ENCODE measurements around the gene FRMD4B. TPM values are rescaled to one million over a fixed set of nuclear protein-coding genes. Genes with fewer than 3 reads are reported as not detected.

Gene FRMD4B
- total RNA-seq, 1 donor from 2014 or later: not detected

GRCh38 chr3:69313251-69313650, 72.6 kb downstream of the FRMD4B start:
- intact Hi-C loops (cut with micrococcal nuclease): no loop called here
- Mint-ChIP-seq H3K4me3 (no peak overlapping the region), H3K27me3 (no peaks in the 10 kb centered on the region), H3K4me1 (no peaks in the 10 kb centered on the region), H3K36me3 (ENCODE audit: low read depth) (no peaks in the 10 kb centered on the region), H3K27ac (no peak overlapping the region), H3K9me3 (no peaks in the 10 kb centered on the region)
- TF ChIP-seq CTCF (IDR thresholded peaks at IDR 0.05): no peak
- CTCF ChIA-PET: no interaction called here
- DNase-seq (no peak), ATAC-seq (ENCODE audit: low read depth) (no peak)
- POLR2A ChIA-PET: no interaction called here

GRCh38 chr3:69309814-69310213, 76.1 kb downstream of the FRMD4B start:
- Mint-ChIP-seq H3K9me3 (no peaks in the 10 kb centered on the region), H3K4me3 (no peak overlapping the region), H3K36me3 (ENCODE audit: low read depth) (no peaks in the 10 kb centered on the region), H3K4me1 (peaks cover 7% of the 10 kb centered on the region), H3K27ac (no peak overlapping the region), H3K27me3 (no peaks in the 10 kb centered on the region)
- ChIA-PET CTCF (no interaction called here), POLR2A (no interaction called here)
- intact Hi-C loops (cut with micrococcal nuclease): no loop called here
- DNase-seq: no peak
- TF ChIP-seq CTCF (IDR thresholded peaks at IDR 0.05): no peak
- no peak for ATAC-seq (ENCODE audit: low read depth)

- ChIA-PET POLR2A (no interaction called here), CTCF (interaction anchor here (0.8 to 3.7 kb wide), 9 partner anchors 10 to 413 kb away, joined by 3 to 35 read pairs (median 4); partner anchors contain the start of genes LMOD3 and TMF1)
- intact Hi-C loops (cut with micrococcal nuclease): loop anchor here (1.0 kb wide), 4 partner anchors 145 to 412 kb away; partner anchors contain the start of gene EOGT
- ATAC-seq (ENCODE audit: low read depth) (peak; percentile 91), DNase-seq (peak; percentile 20)
- peaks cover 7% of the 10 kb centered on the region for H3K4me1 Mint-ChIP-seq
- H3K4me3 Mint-ChIP-seq: no peak overlapping the region
- no peaks in the 10 kb centered on the region for H3K36me3 Mint-ChIP-seq (ENCODE audit: low read depth)
- no peak for TF ChIP-seq CTCF (IDR thresholded peaks at IDR 0.05)
- H3K27me3 Mint-ChIP-seq: no peaks in the 10 kb centered on the region
- H3K27ac Mint-ChIP-seq: no peak overlapping the region
- H3K9me3 Mint-ChIP-seq: no peaks in the 10 kb centered on the region
These were observed 79.4 kb downstream of the FRMD4B start for GRCh38 chr3:69306239-69307185.

GRCh38 chr3:69305011-69305410, 80.9 kb downstream of the FRMD4B start:
- POLR2A ChIA-PET: no interaction called here

More at GRCh38 chr3:69305011-69305410, 80.9 kb downstream of the FRMD4B start:
- no peak for ATAC-seq (ENCODE audit: low read depth)
- no peaks in the 10 kb centered on the region for H3K27me3 Mint-ChIP-seq
- no peak overlapping the region for H3K4me3 Mint-ChIP-seq
- peaks cover 7% of the 10 kb centered on the region for H3K4me1 Mint-ChIP-seq
- intact Hi-C loops (cut with micrococcal nuclease): no loop called here
- CTCF ChIA-PET: interaction anchor here (1.0 to 3.7 kb wide), 4 partner anchors 12 to 184 kb away, joined by 3 to 31 read pairs (median 9); partner anchors contain the start of gene LMOD3
- no peak overlapping the region for H3K27ac Mint-ChIP-seq
- no peak for TF ChIP-seq CTCF (IDR thresholded peaks at IDR 0.05)
- no peaks in the 10 kb centered on the region for H3K9me3 Mint-ChIP-seq
- no peak for DNase-seq
- H3K36me3 Mint-ChIP-seq (ENCODE audit: low read depth): no peaks in the 10 kb centered on the region

Data from activated B cell treated with CpG ODN at 0.5 μM for 24 hours (primary cell).